ENCODE results near the gene FBN1.

DNA sequence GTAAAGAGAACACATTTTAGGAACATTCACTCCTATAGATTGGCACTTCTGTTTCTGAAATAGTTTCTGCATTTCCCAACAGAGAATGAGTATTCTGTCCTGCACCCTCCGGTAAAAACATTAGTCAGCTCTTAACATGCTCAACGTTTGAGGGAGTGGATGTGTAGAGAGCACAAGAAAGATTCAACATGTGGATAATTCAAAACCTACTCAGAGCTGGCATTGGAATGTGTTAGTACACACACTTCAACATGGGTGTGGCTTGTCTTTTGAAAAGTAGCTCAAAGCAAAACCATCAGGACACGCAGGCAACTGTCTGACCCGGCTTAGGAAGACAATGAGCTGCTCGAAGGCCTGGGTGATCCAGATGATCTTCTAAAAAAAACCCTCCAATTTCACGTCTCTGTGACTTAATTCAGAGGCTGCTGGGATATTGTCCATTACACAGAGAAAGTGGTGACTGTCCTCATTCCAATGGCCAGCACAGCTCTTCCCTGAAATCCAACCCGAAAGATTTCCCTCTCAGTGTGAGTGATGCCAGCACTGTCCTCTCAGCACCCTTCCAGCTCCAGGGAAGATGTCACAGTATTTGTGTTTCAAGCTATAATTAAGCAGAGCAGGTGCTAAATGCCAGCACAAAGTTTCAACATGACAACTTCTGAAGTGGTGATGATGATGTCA is 18.1 kb downstream of the FBN1 start:
- TF ChIP-seq, protein P1, sequence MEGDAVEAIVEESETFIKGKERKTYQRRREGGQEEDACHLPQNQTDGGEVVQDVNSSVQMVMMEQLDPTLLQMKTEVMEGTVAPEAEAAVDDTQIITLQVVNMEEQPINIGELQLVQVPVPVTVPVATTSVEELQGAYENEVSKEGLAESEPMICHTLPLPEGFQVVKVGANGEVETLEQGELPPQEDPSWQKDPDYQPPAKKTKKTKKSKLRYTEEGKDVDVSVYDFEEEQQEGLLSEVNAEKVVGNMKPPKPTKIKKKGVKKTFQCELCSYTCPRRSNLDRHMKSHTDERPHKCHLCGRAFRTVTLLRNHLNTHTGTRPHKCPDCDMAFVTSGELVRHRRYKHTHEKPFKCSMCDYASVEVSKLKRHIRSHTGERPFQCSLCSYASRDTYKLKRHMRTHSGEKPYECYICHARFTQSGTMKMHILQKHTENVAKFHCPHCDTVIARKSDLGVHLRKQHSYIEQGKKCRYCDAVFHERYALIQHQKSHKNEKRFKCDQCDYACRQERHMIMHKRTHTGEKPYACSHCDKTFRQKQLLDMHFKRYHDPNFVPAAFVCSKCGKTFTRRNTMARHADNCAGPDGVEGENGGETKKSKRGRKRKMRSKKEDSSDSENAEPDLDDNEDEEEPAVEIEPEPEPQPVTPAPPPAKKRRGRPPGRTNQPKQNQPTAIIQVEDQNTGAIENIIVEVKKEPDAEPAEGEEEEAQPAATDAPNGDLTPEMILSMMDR (conservative IDR thresholded peaks at IDR 0.05 in 1 of 2, IDR thresholded peaks at IDR 0.05 in 1 of 2; ENCODE audit: extremely low read depth in 1 of 2, insufficient read depth in 1 of 2, low read depth in 1 of 2, low read length in 2 of 2) = no peak
- TF ChIP-seq EZH2 (IDR thresholded peaks at IDR 0.05; ENCODE audit: borderline replicate concordance, low read length) = no peak

Data from mammary epithelial cell (primary cell).